Fibroblast of lung (primary cell): Measurements from ENCODE around the gene PTPRM. TPM values are rescaled to one million over a fixed set of nuclear protein-coding genes. Genes with fewer than 3 reads are reported as not detected.
A peak's percentile ranks its signal among the peaks of the same experiment; 100 is the strongest.
"Not testable (repeated sequence)": the region's sequence is repeated elsewhere in the genome, so short reads cannot be mapped to it uniquely, and the experiment has no call there.

Experiments used
- DNase-seq, 2 donors: peaks; one replicate each; pipeline versions ENCODE4 v3.0.0 to v3.0.0-alpha.2; 2010; ENCODE audit warnings: low read depth in 2 of 2
- H2AFZ ChIP-seq: 2 replicates; pipeline ENCODE4 v1.5.1; 2012; ENCODE audit warnings: low read length, control low read depth, inconsistent platforms
- H3K27ac ChIP-seq: 2 replicates; pipeline ENCODE4 v1.5.1; 2011; ENCODE audit warnings: low read length, control low read depth; ENCODE audit not compliant: insufficient read depth
- H3K27me3 ChIP-seq: 2 replicates; pipeline ENCODE4 v1.5.1; 2011; ENCODE audit warnings: mild to moderate bottlenecking, low read length; ENCODE audit not compliant: control insufficient read depth, insufficient read depth
- H3K36me3 ChIP-seq: 2 replicates; pipeline ENCODE4 v1.5.1; 2011; ENCODE audit warnings: low read length; ENCODE audit not compliant: control insufficient read depth, insufficient read depth
- H3K4me1 ChIP-seq: 2 replicates; pipeline ENCODE4 v1.5.1; 2011; ENCODE audit warnings: low read length; ENCODE audit not compliant: control insufficient read depth, insufficient read depth; ENCODE audit errors: extremely low read depth
- H3K4me2 ChIP-seq: 2 replicates; pipeline ENCODE4 v1.5.1; 2011; ENCODE audit warnings: low read length, control low read depth; ENCODE audit not compliant: insufficient read depth; ENCODE audit errors: extremely low read depth
- H3K4me3 ChIP-seq, 4 experiments: fragments of 200-600 bp in 1 of 4; sonication (generic) in 1 of 4; replicated peaks in 1 of 4; 2 replicates each; pipeline ENCODE4 v1.5.1; 2011 to 2016; ENCODE audit warnings: low read length in 4 of 4, low read depth in 3 of 4, mild to moderate bottlenecking in 3 of 4, control low read depth in 2 of 4, inconsistent platforms in 1 of 4, mixed read lengths in 1 of 4; ENCODE audit not compliant: insufficient read depth in 1 of 4; ENCODE audit errors: control extremely low read depth in 1 of 4
- H3K79me2 ChIP-seq: 2 replicates; pipeline ENCODE4 v1.5.1; 2012; ENCODE audit warnings: mild to moderate bottlenecking, low read length, inconsistent platforms; ENCODE audit not compliant: control insufficient read depth, insufficient read depth
- H3K9ac ChIP-seq: 2 replicates; pipeline ENCODE4 v1.5.1; 2011; ENCODE audit warnings: mild to moderate bottlenecking, low read length, control low read depth; ENCODE audit not compliant: insufficient read depth
- H3K9me3 ChIP-seq: 2 replicates; pipeline ENCODE4 v1.5.1; 2012; ENCODE audit warnings: low read depth, low read length; ENCODE audit not compliant: control insufficient read depth, insufficient read depth
- H4K20me1 ChIP-seq: 2 replicates; pipeline ENCODE4 v1.5.1; 2011; ENCODE audit warnings: low read length; ENCODE audit not compliant: control insufficient read depth, insufficient read depth; ENCODE audit errors: extremely low read depth
- CTCF ChIP-seq, 2 donors: IDR thresholded peaks in 1 of 2; conservative IDR thresholded peaks in 1 of 2; 1 replicate in 1 of 2; 2 replicates in 1 of 2; pipeline ENCODE4 v1.5.1; 2011 to 2012; ENCODE audit warnings: low read length in 2 of 2, control low read depth in 1 of 2, inconsistent platforms in 1 of 2, low read depth in 1 of 2, mild to moderate bottlenecking in 1 of 2
- EZH2 ChIP-seq: IDR thresholded peaks from 2 replicates; pipeline ENCODE4 v1.5.1; 2012; ENCODE audit warnings: low read length, control low read depth, mild to moderate bottlenecking; ENCODE audit errors: missing control alignments
- polyA plus RNA-seq, 2 donors: library from polyadenylated mRNA; depleted of rRNA in 1 of 2; stranded (reverse) in 1 of 2; unstranded in 1 of 2; fragments of >200 nt; gene quantifications; 2 replicates each; pipeline ENCODE4 v1.2.1, GENCODE V29; 2011 to 2012; ENCODE audit warnings: missing spikeins in 1 of 2
- total RNA-seq: library from RNA; depleted of rRNA; stranded (reverse); fragments of >200 nt; gene quantifications from 2 replicates; pipeline ENCODE4 v1.2.1, GENCODE V29; 2014

The PTPRM gene
- total and polyA plus RNA-seq, 2 donors (not counting 1 experiment from before 2014, with no cell fraction given): 86.6 to 87.0 TPM

GRCh38 chr18:8052237-8052701 is 485.2 kb downstream of the PTPRM start:
- Histone ChIP-seq H3K4me2 (no peak overlapping the region), H3K27ac (no peak overlapping the region), H4K20me1 (no peaks in the 10 kb centered on the region), H3K4me1 (no peaks in the 10 kb centered on the region), H3K9me3 (no peaks in the 10 kb centered on the region), H3K27me3 (no peaks in the 10 kb centered on the region), H3K9ac (no peak overlapping the region), H2AFZ (no peak overlapping the region), H3K4me3 (no peak overlapping the region), H3K79me2 (no peaks in the 10 kb centered on the region), H3K36me3 (no peaks in the 10 kb centered on the region)
- TF ChIP-seq EZH2: no peak
- TF ChIP-seq CTCF (conservative IDR thresholded peaks at IDR 0.05 in 1 of 2, IDR thresholded peaks at IDR 0.05 in 1 of 2; ENCODE audit: low read depth in 1 of 2, low read length in 2 of 2): no peak
- peak; percentile 2 to 20 for DNase-seq

- no peak for TF ChIP-seq EZH2
- TF ChIP-seq CTCF (conservative IDR thresholded peaks at IDR 0.05 in 1 of 2, IDR thresholded peaks at IDR 0.05 in 1 of 2; ENCODE audit: low read depth in 1 of 2, low read length in 2 of 2): no peak
- H3K27ac ChIP-seq: no peak overlapping the region
- H3K36me3 ChIP-seq: no peaks in the 10 kb centered on the region
- H3K9ac ChIP-seq: no peak overlapping the region
- DNase-seq: no peak
- no peaks in the 10 kb centered on the region for H3K9me3 ChIP-seq
- no peaks in the 10 kb centered on the region for H3K27me3 ChIP-seq
- no peak overlapping the region for H3K4me2 ChIP-seq
- no peak overlapping the region for H3K4me3 ChIP-seq
- H3K79me2 ChIP-seq: no peaks in the 10 kb centered on the region
- H3K4me1 ChIP-seq: no peaks in the 10 kb centered on the region
- no peak overlapping the region for H2AFZ ChIP-seq
- H4K20me1 ChIP-seq: no peaks in the 10 kb centered on the region
These were observed 489.6 kb downstream of the PTPRM start for GRCh38 chr18:8056723-8057122.

GRCh38 chr18:8063152-8063551 is 496.0 kb downstream of the PTPRM start:
- H3K4me3 ChIP-seq, H3K9ac ChIP-seq, H4K20me1 ChIP-seq, H3K27ac ChIP-seq, H3K4me1 ChIP-seq, H2AFZ ChIP-seq, H3K27me3 ChIP-seq, H3K4me2 ChIP-seq, H3K79me2 ChIP-seq, H3K9me3 ChIP-seq, H3K36me3 ChIP-seq, DNase-seq: not testable (repeated sequence)
